ENCODE results near the gene CNGB1. TPM values are rescaled to one million over a fixed set of nuclear protein-coding genes. Genes with fewer than 3 reads are reported as not detected.
"Not testable (repeated sequence)": the region's sequence is repeated elsewhere in the genome, so short reads cannot be mapped to it uniquely, and the experiment has no call there.

CNGB1 gene
- total RNA-seq, 1 donor from 2014 or later = not detected

DNA sequence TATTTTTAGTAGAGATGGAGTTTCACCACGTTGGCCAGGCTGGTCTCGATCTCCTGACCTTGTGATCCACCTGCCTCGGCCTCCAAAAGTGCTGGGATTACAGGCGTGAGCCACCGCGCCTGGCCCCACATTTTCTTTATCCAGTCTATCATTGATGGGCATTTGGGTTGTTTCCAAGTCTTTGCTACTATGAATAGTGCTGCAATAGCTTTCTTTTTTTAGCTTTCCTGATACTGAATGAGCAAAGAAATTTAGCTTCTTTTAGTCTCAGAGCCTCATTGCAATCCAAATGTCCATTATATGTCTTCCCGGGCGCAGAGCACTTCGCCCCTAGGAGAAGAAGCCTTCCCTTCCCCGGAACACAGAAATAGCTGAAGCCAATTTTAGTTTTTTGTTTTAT is 112.9 kb downstream of the CNGB1 start:
- H3K4me3 ChIP-seq (ENCODE audit: low read length in 3 of 3); H3K36me3 ChIP-seq (ENCODE audit: control insufficient read depth in 3 of 3, insufficient read depth in 3 of 3, low read length in 3 of 3); H3K27me3 ChIP-seq (ENCODE audit: control insufficient read depth in 3 of 3, insufficient read depth in 3 of 3, low read length in 3 of 3); H3K9ac ChIP-seq (ENCODE audit: low read depth in 1 of 3, low read length in 3 of 3); H3K27ac ChIP-seq (ENCODE audit: low read depth, low read length); H3K4me1 ChIP-seq (ENCODE audit: control insufficient read depth in 3 of 3, insufficient read depth in 3 of 3, low read length in 3 of 3); H3K9me3 ChIP-seq (ENCODE audit: control insufficient read depth in 3 of 3, low read length in 3 of 3): not testable (repeated sequence)

DNA sequence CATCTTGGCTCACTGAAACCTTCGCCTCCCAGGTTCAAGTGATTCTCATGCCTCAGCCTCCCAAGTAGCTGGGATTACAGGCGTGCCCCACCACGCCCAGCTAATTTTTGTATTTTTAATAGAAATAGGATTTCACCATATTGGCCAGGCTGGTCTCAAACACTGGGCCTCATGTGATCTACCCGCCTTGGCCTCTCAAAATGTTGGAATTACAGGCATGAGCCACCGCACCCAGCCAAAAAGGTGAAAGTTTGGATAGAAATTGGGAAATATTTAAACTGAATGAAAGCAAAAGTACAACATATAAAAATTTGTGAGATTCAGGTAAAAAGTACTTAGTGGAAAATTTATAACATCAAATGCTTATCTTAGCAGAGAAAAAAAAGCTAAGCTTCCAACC is 115.7 kb downstream of the CNGB1 start:
- Histone ChIP-seq H3K9me3 (ENCODE audit: control insufficient read depth in 3 of 3, low read length in 3 of 3) (peaks cover 0 to 4% (median 0%) of the 10 kb centered on the region in 3 donors), H3K4me1 (ENCODE audit: control insufficient read depth in 3 of 3, insufficient read depth in 3 of 3, low read length in 3 of 3) (peaks cover 0 to 2% (median 0%) of the 10 kb centered on the region in 3 donors), H3K36me3 (ENCODE audit: control insufficient read depth in 3 of 3, insufficient read depth in 3 of 3, low read length in 3 of 3) (no peaks in the 10 kb centered on the region), H3K4me3 (ENCODE audit: low read length in 3 of 3) (no peak overlapping the region), H3K27me3 (ENCODE audit: control insufficient read depth in 3 of 3, insufficient read depth in 3 of 3, low read length in 3 of 3) (peaks cover 0 to 2% (median 0%) of the 10 kb centered on the region in 3 donors), H3K27ac (ENCODE audit: low read depth, low read length) (no peak overlapping the region), H3K9ac (ENCODE audit: low read depth in 1 of 3, low read length in 3 of 3) (no peak overlapping the region)

DNA sequence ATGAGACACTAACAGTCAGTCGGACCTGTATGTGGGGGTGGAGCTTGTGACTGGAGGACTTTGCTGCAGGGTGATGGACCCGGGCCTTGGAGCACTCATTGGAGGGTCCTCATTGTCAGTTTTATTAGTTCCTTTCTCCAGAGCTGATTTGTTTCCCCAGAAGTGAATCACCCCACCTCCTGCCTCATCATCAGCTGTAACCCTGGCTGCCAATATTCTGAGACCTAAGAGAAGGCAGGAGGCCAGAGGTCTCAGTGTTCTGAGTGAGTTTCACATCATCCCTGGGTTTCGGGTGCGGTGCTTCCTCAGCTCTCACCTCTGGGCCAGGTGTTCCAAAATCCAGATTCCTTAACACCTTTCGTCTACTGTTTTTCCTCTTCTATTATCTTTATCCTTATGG is 118.7 kb downstream of the CNGB1 start:
- Histone ChIP-seq H3K9me3 (ENCODE audit: control insufficient read depth in 3 of 3, low read length in 3 of 3) (peaks cover 0 to 4% (median 0%) of the 10 kb centered on the region in 3 donors), H3K27me3 (ENCODE audit: control insufficient read depth in 3 of 3, insufficient read depth in 3 of 3, low read length in 3 of 3) (no peaks in the 10 kb centered on the region), H3K9ac (ENCODE audit: low read depth in 1 of 3, low read length in 3 of 3) (no peak overlapping the region), H3K4me1 (ENCODE audit: control insufficient read depth in 3 of 3, insufficient read depth in 3 of 3, low read length in 3 of 3) (no peaks in the 10 kb centered on the region), H3K36me3 (ENCODE audit: control insufficient read depth in 3 of 3, insufficient read depth in 3 of 3, low read length in 3 of 3) (no peaks in the 10 kb centered on the region), H3K27ac (ENCODE audit: low read depth, low read length) (no peak overlapping the region), H3K4me3 (ENCODE audit: low read length in 3 of 3) (no peak overlapping the region)

DNA sequence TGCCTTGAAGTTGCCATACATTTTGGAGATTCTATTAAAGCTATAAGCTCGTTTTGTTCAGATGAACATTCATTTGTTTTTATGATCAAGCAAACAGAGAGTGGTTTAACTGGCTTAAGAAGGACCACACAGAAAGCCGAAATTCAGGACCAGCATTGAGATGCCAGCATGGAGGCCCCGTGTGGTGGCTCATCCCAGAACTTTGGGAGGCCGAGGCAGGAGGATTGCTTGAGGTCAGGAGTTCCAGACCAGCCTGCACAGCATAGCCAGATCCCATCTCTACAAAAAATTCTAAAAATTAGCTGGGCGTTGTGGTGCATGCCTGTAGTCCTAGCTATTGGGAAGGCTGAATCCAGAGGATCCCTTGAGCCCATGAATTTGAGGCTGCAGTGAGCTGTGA is 122.7 kb downstream of the CNGB1 start:
- no peak overlapping the region for H3K9ac ChIP-seq (ENCODE audit: low read depth in 1 of 3, low read length in 3 of 3)
- H3K4me3 ChIP-seq (ENCODE audit: low read length in 3 of 3) = no peak overlapping the region
- H3K9me3 ChIP-seq (ENCODE audit: control insufficient read depth in 3 of 3, low read length in 3 of 3) = no peaks in the 10 kb centered on the region

DNA sequence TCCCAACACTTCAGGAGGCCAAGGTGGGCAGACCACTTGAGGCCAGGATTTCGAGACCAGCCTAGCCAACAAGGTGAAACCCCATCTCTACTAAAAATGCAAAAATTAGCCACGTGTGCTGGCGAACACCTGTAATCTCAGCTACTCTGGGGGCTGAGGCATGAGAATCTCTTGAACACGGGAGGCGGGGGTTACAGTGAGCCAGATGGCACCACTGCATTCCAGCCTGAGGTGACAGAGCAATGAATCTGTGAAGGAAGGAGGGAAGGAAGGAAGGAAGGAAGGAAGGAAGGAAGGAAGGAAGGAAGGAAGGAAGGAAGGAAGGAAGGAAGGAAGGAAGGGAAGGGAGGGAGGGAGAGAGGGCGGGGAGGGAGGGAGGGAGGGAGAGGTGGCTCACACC is 124.0 kb downstream of the CNGB1 start:
- not testable (repeated sequence) for H3K36me3 ChIP-seq (ENCODE audit: control insufficient read depth in 3 of 3, insufficient read depth in 3 of 3, low read length in 3 of 3); H3K4me1 ChIP-seq (ENCODE audit: control insufficient read depth in 3 of 3, insufficient read depth in 3 of 3, low read length in 3 of 3); H3K9ac ChIP-seq (ENCODE audit: low read depth in 1 of 3, low read length in 3 of 3); H3K27ac ChIP-seq (ENCODE audit: low read depth, low read length); H3K27me3 ChIP-seq (ENCODE audit: control insufficient read depth in 3 of 3, insufficient read depth in 3 of 3, low read length in 3 of 3); H3K4me3 ChIP-seq (ENCODE audit: low read length in 3 of 3); H3K9me3 ChIP-seq (ENCODE audit: control insufficient read depth in 3 of 3, low read length in 3 of 3)

More for the DNA sequence above, 122.7 kb downstream of the CNGB1 start:
- Histone ChIP-seq H3K4me1 (ENCODE audit: control insufficient read depth in 3 of 3, insufficient read depth in 3 of 3, low read length in 3 of 3) (no peaks in the 10 kb centered on the region), H3K27me3 (ENCODE audit: control insufficient read depth in 3 of 3, insufficient read depth in 3 of 3, low read length in 3 of 3) (no peaks in the 10 kb centered on the region), H3K36me3 (ENCODE audit: control insufficient read depth in 3 of 3, insufficient read depth in 3 of 3, low read length in 3 of 3) (no peaks in the 10 kb centered on the region), H3K27ac (ENCODE audit: low read depth, low read length) (no peak overlapping the region)

DNA sequence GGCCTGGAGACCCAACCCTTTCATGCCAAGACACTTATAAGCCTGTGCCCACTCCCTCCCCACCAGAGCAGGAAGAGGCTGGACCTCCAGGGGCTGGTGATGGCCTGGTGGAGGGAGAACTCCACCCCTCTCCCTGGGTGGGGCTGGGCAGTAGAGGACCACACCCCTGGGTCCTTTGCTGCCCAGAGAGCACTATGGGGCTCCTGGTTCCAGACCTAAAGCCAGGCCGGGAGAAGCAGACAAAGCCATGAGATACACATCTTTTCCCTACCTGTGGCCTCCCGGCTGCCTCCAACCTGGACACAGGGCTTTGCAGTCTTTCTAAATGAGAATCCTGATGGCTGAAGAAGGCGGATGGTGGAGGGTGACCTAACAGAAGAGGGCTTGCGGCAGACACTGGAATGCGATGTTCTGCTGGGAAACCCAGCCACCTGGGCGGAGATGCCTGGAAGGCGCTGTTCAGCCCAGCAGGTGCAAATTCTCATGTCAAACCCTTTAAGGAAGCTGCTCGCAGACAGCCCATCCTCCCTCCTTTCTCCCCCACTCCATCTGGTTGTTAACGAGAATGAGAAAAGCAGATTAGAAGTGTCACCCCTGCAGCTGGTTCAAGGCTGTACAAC is 124.7 kb downstream of the CNGB1 start:
- H3K4me1 ChIP-seq (ENCODE audit: control insufficient read depth in 3 of 3, insufficient read depth in 3 of 3, low read length in 3 of 3) = no peaks in the 10 kb centered on the region

DNA sequence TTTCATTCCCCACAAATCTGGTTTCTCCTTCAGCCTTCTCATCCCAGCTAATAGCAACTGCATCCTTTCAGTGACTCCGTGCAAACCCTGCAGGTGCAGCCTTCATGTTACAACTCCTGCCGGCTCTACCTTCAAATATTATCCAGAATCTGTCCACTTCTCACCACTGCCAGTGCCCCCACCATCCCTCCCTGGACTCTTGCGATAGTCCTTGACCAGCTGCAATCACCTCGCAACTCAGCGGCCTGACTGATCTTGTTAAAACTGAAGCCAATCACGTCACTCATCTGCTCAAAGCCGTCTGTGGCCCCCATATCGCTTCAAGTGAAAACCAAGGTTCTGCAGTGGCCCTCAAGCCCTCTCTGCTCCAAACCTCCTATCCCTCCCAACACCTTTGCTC is 125.8 kb downstream of the CNGB1 start:
- Histone ChIP-seq H3K9ac (ENCODE audit: low read depth in 1 of 3, low read length in 3 of 3) (no peak overlapping the region), H3K4me1 (ENCODE audit: control insufficient read depth in 3 of 3, insufficient read depth in 3 of 3, low read length in 3 of 3) (no peaks in the 10 kb centered on the region), H3K4me3 (ENCODE audit: low read length in 3 of 3) (no peak overlapping the region), H3K27ac (ENCODE audit: low read depth, low read length) (no peak overlapping the region), H3K9me3 (ENCODE audit: control insufficient read depth in 3 of 3, low read length in 3 of 3) (no peaks in the 10 kb centered on the region), H3K27me3 (ENCODE audit: control insufficient read depth in 3 of 3, insufficient read depth in 3 of 3, low read length in 3 of 3) (no peaks in the 10 kb centered on the region), H3K36me3 (ENCODE audit: control insufficient read depth in 3 of 3, insufficient read depth in 3 of 3, low read length in 3 of 3) (no peaks in the 10 kb centered on the region)

More for the DNA sequence above, 124.7 kb downstream of the CNGB1 start:
- Histone ChIP-seq H3K36me3 (ENCODE audit: control insufficient read depth in 3 of 3, insufficient read depth in 3 of 3, low read length in 3 of 3) (no peaks in the 10 kb centered on the region), H3K9me3 (ENCODE audit: control insufficient read depth in 3 of 3, low read length in 3 of 3) (no peaks in the 10 kb centered on the region), H3K9ac (ENCODE audit: low read depth in 1 of 3, low read length in 3 of 3) (no peak overlapping the region), H3K4me3 (ENCODE audit: low read length in 3 of 3) (no peak overlapping the region), H3K27ac (ENCODE audit: low read depth, low read length) (no peak overlapping the region), H3K27me3 (ENCODE audit: control insufficient read depth in 3 of 3, insufficient read depth in 3 of 3, low read length in 3 of 3) (no peaks in the 10 kb centered on the region)

DNA sequence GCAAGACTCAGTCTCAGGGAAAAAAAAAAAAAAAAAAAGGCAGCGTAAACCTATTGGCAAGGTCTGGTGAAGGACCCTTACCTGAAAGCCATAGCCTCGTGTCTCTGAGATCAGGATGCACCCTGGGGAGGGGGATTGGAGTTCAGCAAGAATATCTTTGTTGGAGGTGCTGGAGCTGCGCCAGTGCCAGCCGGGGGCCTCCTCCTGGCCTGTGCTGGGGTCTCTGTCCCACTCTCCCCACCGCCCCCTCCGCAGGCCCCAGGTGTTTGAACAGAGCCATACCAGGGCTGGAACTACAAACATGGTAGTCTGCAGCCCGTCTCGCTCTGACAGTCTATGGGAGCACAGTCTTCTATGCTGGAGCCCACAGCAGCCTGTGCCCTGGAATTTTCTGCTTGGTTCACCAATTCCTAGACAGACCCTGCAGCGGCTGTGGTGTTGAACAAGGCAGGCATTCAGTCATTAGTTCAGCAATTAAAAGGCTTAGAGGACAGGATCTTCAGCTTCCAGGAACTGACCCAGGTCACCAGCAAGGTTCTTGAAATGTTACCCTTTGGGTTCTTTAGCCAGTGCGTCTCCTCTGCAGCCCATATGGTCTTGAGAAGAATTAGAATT is 126.4 kb downstream of the CNGB1 start:
- no peak overlapping the region for H3K27ac ChIP-seq (ENCODE audit: low read depth, low read length)
- no peaks in the 10 kb centered on the region for H3K36me3 ChIP-seq (ENCODE audit: control insufficient read depth in 3 of 3, insufficient read depth in 3 of 3, low read length in 3 of 3)
- H3K4me1 ChIP-seq (ENCODE audit: control insufficient read depth in 3 of 3, insufficient read depth in 3 of 3, low read length in 3 of 3) = no peaks in the 10 kb centered on the region
- H3K9me3 ChIP-seq (ENCODE audit: control insufficient read depth in 3 of 3, low read length in 3 of 3) = no peaks in the 10 kb centered on the region
- no peaks in the 10 kb centered on the region for H3K27me3 ChIP-seq (ENCODE audit: control insufficient read depth in 3 of 3, insufficient read depth in 3 of 3, low read length in 3 of 3)
- no peak overlapping the region for H3K9ac ChIP-seq (ENCODE audit: low read depth in 1 of 3, low read length in 3 of 3)
- no peak overlapping the region for H3K4me3 ChIP-seq (ENCODE audit: low read length in 3 of 3)

DNA sequence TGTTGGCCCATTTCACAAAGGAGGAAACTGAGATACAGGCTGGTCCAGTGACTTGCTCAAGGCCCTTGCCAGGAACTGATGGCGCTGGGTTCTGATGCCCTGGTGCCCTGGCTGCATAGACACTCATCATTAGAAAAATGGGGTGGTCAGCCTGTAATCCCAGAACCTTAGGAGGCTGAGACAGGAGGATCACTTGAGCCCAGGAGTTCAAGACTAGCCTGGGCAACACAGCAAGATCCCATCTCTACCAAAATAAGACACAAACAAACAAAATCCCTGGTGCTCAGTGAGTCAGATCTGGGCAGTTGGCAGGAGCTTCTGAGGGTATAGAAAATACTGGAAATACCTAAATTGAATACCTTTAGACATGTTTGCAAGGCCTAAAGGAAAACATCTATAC is 127.5 kb downstream of the CNGB1 start:
- H3K36me3 ChIP-seq (ENCODE audit: control insufficient read depth in 3 of 3, insufficient read depth in 3 of 3, low read length in 3 of 3) = no peaks in the 10 kb centered on the region

DNA sequence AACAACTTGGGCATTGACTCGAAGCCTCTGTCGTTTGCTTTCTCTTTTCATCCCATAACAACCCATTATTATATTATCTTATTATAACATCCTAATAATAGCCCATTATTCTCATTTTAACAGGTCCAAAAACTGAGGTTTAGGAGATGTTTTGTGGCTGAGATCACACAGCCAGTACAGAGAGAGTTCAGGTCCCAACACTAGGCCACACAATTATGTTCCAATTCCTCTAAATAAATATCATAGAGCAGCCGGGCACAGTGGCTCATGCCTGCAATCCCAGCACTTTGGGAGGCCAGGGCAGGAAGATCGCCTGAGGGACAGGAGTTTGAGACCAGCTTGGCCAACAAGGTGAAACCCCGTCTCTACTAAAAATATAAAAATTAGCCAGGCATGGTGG is 128.3 kb downstream of the CNGB1 start:
- Histone ChIP-seq H3K27ac (ENCODE audit: low read depth, low read length) (no peak overlapping the region), H3K4me3 (ENCODE audit: low read length in 3 of 3) (no peak overlapping the region), H3K36me3 (ENCODE audit: control insufficient read depth in 3 of 3, insufficient read depth in 3 of 3, low read length in 3 of 3) (no peaks in the 10 kb centered on the region), H3K27me3 (ENCODE audit: control insufficient read depth in 3 of 3, insufficient read depth in 3 of 3, low read length in 3 of 3) (peaks cover 0 to 5% (median 0%) of the 10 kb centered on the region in 3 donors), H3K9me3 (ENCODE audit: control insufficient read depth in 3 of 3, low read length in 3 of 3) (no peaks in the 10 kb centered on the region), H3K4me1 (ENCODE audit: control insufficient read depth in 3 of 3, insufficient read depth in 3 of 3, low read length in 3 of 3) (no peaks in the 10 kb centered on the region), H3K9ac (ENCODE audit: low read depth in 1 of 3, low read length in 3 of 3) (no peak overlapping the region)

More for the DNA sequence above, 127.5 kb downstream of the CNGB1 start:
- no peaks in the 10 kb centered on the region for H3K4me1 ChIP-seq (ENCODE audit: control insufficient read depth in 3 of 3, insufficient read depth in 3 of 3, low read length in 3 of 3)
- no peaks in the 10 kb centered on the region for H3K27me3 ChIP-seq (ENCODE audit: control insufficient read depth in 3 of 3, insufficient read depth in 3 of 3, low read length in 3 of 3)
- H3K9me3 ChIP-seq (ENCODE audit: control insufficient read depth in 3 of 3, low read length in 3 of 3) = no peaks in the 10 kb centered on the region
- no peak overlapping the region for H3K4me3 ChIP-seq (ENCODE audit: low read length in 3 of 3)
- H3K27ac ChIP-seq (ENCODE audit: low read depth, low read length) = no peak overlapping the region
- H3K9ac ChIP-seq (ENCODE audit: low read depth in 1 of 3, low read length in 3 of 3) = no peak overlapping the region

Data from skeletal muscle tissue (tissue), 4 donors.